Measurements from ENCODE around the gene ANKHD1. TPM values are rescaled to one million over a fixed set of nuclear protein-coding genes. Genes with fewer than 3 reads are reported as not detected.

ANKHD1 gene
- total and polyA plus RNA-seq, 4 donors, result 33.2 to 116 (median 60.1) TPM

DNA sequence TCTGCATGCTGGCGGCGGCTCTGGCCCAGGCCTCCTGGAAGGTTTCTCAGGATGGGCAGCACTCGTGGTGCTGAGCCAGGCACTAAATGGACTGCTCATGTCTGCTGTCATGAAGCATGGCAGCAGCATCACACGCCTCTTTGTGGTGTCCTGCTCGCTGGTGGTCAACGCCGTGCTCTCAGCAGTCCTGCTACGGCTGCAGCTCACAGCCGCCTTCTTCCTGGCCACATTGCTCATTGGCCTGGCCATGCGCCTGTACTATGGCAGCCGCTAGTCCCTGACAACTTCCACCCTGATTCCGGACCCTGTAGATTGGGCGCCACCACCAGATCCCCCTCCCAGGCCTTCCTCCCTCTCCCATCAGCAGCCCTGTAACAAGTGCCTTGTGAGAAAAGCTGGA is 166.2 kb downstream of the ANKHD1 start:
- Histone ChIP-seq H3K9ac (ENCODE audit: low read depth in 1 of 2, low read length in 2 of 2) (no peak overlapping the region), H3K36me3 (ENCODE audit: control insufficient read depth in 4 of 4, insufficient read depth in 3 of 4, low read depth in 1 of 4, low read length in 3 of 4) (peaks cover 6 to 20% (median 15%) of the 10 kb centered on the region in 4 donors), H3K4me1 (ENCODE audit: control insufficient read depth in 4 of 4, insufficient read depth in 4 of 4, low read length in 3 of 4) (peaks cover 12 to 66% (median 56%) of the 10 kb centered on the region in 4 donors), H3K9me3 (ENCODE audit: control insufficient read depth in 4 of 4, low read length in 3 of 4) (no peaks in the 10 kb centered on the region), H3K27ac (ENCODE audit: low read depth in 1 of 2, low read length in 2 of 2) (no peak overlapping the region), H3K4me3 (ENCODE audit: low read depth in 1 of 3, low read length in 3 of 3) (no peak overlapping the region), H3K27me3 (ENCODE audit: control insufficient read depth in 4 of 4, insufficient read depth in 4 of 4, low read length in 3 of 4) (no peaks in the 10 kb centered on the region)
- DNase-seq (ENCODE audit: low spot score), result no peak
- TF ChIP-seq TAF1 (conservative IDR thresholded peaks at IDR 0.05) (no peak), SP1 (IDR thresholded peaks at IDR 0.05) (no peak), MAX (IDR thresholded peaks at IDR 0.05) (no peak), RXRA (IDR thresholded peaks at IDR 0.05) (no peak), NR2F2 (IDR thresholded peaks at IDR 0.05) (no peak), REST (IDR thresholded peaks at IDR 0.05) (no peak), GABPA (IDR thresholded peaks at IDR 0.05 in 1 of 2, conservative IDR thresholded peaks at IDR 0.05 in 1 of 2) (no peak), HNF4G (IDR thresholded peaks at IDR 0.05) (no peak), ZBTB33 (IDR thresholded peaks at IDR 0.05) (no peak)
- 96% methylated on average over 13 of the region's 13 CpGs for WGBS

DNA sequence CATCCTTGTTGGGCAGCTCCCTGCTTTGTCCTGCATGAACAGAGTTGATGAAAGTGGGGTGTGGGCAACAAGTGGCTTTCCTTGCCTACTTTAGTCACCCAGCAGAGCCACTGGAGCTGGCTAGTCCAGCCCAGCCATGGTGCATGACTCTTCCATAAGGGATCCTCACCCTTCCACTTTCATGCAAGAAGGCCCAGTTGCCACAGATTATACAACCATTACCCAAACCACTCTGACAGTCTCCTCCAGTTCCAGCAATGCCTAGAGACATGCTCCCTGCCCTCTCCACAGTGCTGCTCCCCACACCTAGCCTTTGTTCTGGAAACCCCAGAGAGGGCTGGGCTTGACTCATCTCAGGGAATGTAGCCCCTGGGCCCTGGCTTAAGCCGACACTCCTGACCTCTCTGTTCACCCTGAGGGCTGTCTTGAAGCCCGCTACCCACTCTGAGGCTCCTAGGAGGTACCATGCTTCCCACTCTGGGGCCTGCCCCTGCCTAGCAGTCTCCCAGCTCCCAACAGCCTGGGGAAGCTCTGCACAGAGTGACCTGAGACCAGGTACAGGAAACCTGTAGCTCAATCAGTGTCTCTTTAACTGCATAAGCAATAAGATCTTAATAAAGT is 166.9 kb downstream of the ANKHD1 start:
- DNase-seq (ENCODE audit: low spot score), result no peak
- Histone ChIP-seq H3K36me3 (ENCODE audit: control insufficient read depth in 4 of 4, insufficient read depth in 3 of 4, low read depth in 1 of 4, low read length in 3 of 4) (peaks cover 6 to 20% (median 15%) of the 10 kb centered on the region in 4 donors), H3K9ac (ENCODE audit: low read depth in 1 of 2, low read length in 2 of 2) (peak overlapping the region in 1 of 2 donors; percentile 39), H3K4me1 (ENCODE audit: control insufficient read depth in 4 of 4, insufficient read depth in 4 of 4, low read length in 3 of 4) (peaks cover 14 to 67% (median 57%) of the 10 kb centered on the region in 4 donors), H3K27me3 (ENCODE audit: control insufficient read depth in 4 of 4, insufficient read depth in 4 of 4, low read length in 3 of 4) (no peaks in the 10 kb centered on the region), H3K4me3 (ENCODE audit: low read depth in 1 of 3, low read length in 3 of 3) (no peak overlapping the region), H3K27ac (ENCODE audit: low read depth in 1 of 2, low read length in 2 of 2) (peak overlapping the region; percentile 27 to 44), H3K9me3 (ENCODE audit: control insufficient read depth in 4 of 4, low read length in 3 of 4) (no peaks in the 10 kb centered on the region)
- WGBS, result 98% methylated on average over 2 of the region's 2 CpGs
- TF ChIP-seq JUND (IDR thresholded peaks at IDR 0.05) (no peak), TAF1 (conservative IDR thresholded peaks at IDR 0.05) (no peak), ZBTB33 (IDR thresholded peaks at IDR 0.05) (no peak), FOXA1 (IDR thresholded peaks at IDR 0.05) (no peak), EGR1 (IDR thresholded peaks at IDR 0.05; ENCODE audit: low read depth in 2 of 2) (no peak), NR2F2 (IDR thresholded peaks at IDR 0.05) (no peak), ATF3 (IDR thresholded peaks at IDR 0.05) (no peak), RXRA (IDR thresholded peaks at IDR 0.05) (no peak), GABPA (IDR thresholded peaks at IDR 0.05 in 1 of 2, conservative IDR thresholded peaks at IDR 0.05 in 1 of 2) (no peak), MAX (IDR thresholded peaks at IDR 0.05) (no peak), HNF4G (IDR thresholded peaks at IDR 0.05) (no peak), HNF4A (conservative IDR thresholded peaks at IDR 0.05) (no peak), SP1 (IDR thresholded peaks at IDR 0.05) (no peak), FOXA2 (IDR thresholded peaks at IDR 0.05) (no peak), YY1 (IDR thresholded peaks at IDR 0.05) (no peak)
- TF ChIP-seq, protein P1, sequence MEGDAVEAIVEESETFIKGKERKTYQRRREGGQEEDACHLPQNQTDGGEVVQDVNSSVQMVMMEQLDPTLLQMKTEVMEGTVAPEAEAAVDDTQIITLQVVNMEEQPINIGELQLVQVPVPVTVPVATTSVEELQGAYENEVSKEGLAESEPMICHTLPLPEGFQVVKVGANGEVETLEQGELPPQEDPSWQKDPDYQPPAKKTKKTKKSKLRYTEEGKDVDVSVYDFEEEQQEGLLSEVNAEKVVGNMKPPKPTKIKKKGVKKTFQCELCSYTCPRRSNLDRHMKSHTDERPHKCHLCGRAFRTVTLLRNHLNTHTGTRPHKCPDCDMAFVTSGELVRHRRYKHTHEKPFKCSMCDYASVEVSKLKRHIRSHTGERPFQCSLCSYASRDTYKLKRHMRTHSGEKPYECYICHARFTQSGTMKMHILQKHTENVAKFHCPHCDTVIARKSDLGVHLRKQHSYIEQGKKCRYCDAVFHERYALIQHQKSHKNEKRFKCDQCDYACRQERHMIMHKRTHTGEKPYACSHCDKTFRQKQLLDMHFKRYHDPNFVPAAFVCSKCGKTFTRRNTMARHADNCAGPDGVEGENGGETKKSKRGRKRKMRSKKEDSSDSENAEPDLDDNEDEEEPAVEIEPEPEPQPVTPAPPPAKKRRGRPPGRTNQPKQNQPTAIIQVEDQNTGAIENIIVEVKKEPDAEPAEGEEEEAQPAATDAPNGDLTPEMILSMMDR (IDR thresholded peaks at IDR 0.05; ENCODE audit: low read depth, low read length, missing input control), result no peak
